HG02970 (cell line): ENCODE measurements around the gene UBE2G1.

Experiments used
- ATAC-seq: cut with Tn5 transposase; IDR thresholded peaks from one replicate; pipeline ENCODE4 v1.9.1; 2021; ENCODE audit warnings: mild to moderate bottlenecking, moderate library complexity, moderate number of reproducible peaks; ENCODE audit not compliant: unreplicated experiment, low FRiP score

The UBE2G1 gene

GRCh38 chr17:4309897-4310296 is 56.6 kb downstream of the UBE2G1 start:
- ATAC-seq = no peak

- ATAC-seq = no peak
These were observed 59.1 kb downstream of the UBE2G1 start for GRCh38 chr17:4307179-4307930.

GRCh38 chr17:4305224-4305623 is 61.3 kb downstream of the UBE2G1 start:
- no peak for ATAC-seq

GRCh38 chr17:4304417-4305027 is 62.0 kb downstream of the UBE2G1 start:
- no peak for ATAC-seq

GRCh38 chr17:4301066-4301465 is 65.4 kb downstream of the UBE2G1 start:
- no peak for ATAC-seq

GRCh38 chr17:4297351-4297750 is 69.1 kb downstream of the UBE2G1 start:
- no peak for ATAC-seq

GRCh38 chr17:4295686-4296085 is 70.8 kb downstream of the UBE2G1 start:
- ATAC-seq = no peak

GRCh38 chr17:4293572-4293971 is 72.9 kb downstream of the UBE2G1 start:
- no peak for ATAC-seq

- ATAC-seq = no peak
These were observed 78.8 kb downstream of the UBE2G1 start for GRCh38 chr17:4287710-4288109.

- ATAC-seq = no peak
These were observed 90.0 kb downstream of the UBE2G1 start for GRCh38 chr17:4276514-4276913.

GRCh38 chr17:4272972-4273368 is 93.5 kb downstream of the UBE2G1 start:
- ATAC-seq = no peak

- no peak for ATAC-seq
These were observed 94.1 kb downstream of the UBE2G1 start for GRCh38 chr17:4272213-4272971.

GRCh38 chr17:4270736-4271135 is 95.7 kb downstream of the UBE2G1 start:
- no peak for ATAC-seq

GRCh38 chr17:4269915-4270314 is 96.6 kb downstream of the UBE2G1 start:
- no peak for ATAC-seq

GRCh38 chr17:4267402-4267801 is 99.1 kb downstream of the UBE2G1 start:
- ATAC-seq = no peak

- no peak for ATAC-seq
These were observed 99.9 kb downstream of the UBE2G1 start for GRCh38 chr17:4266550-4266949.

- peak; percentile 72 for ATAC-seq
These were observed 102.9 kb downstream of the UBE2G1 start, which contains the start of gene ANKFY1 for GRCh38 chr17:4263282-4264215. ANKFY1 (minus strand) TSS chr17:4263979; CDS start chr17:4263941, 38 bp downstream.

- ATAC-seq = no peak
These were observed 103.8 kb downstream of the UBE2G1 start for GRCh38 chr17:4262703-4263102.

- no peak for ATAC-seq
These were observed 105.0 kb downstream of the UBE2G1 start for GRCh38 chr17:4261452-4261851.

GRCh38 chr17:4258867-4259266 is 107.6 kb downstream of the UBE2G1 start:
- no peak for ATAC-seq
